T-helper 1 cell (primary cell): ENCODE data around the gene FAP.

Experiments used
- DNase-seq, 5 donors: peaks; one replicate each; pipeline ENCODE4 v3.0.0-alpha.2; 2012 to 2020
- total RNA-seq, 4 donors: gene quantifications; one replicate each; lab custom pipeline; 2026; lab: John Stamatoyannopoulos, UW

Gene FAP
- total RNA-seq: 0 to 0.27 (median 0.08) reads per million in 4 donors

GRCh38 chr2:162243294-162243693, at the start of gene FAP:
Gene FAP, minus strand, starts transcription at chr2:162243445. Its CDS starts 118 bp downstream, at chr2:162243327.
- no peak for DNase-seq

GRCh38 chr2:162291748-162292147, 48.5 kb upstream of the FAP start:
- no peak for DNase-seq

- no peak for DNase-seq
Measured at GRCh38 chr2:162282765-162283425, 39.6 kb upstream of the FAP start.

GRCh38 chr2:162280654-162281053, 37.4 kb upstream of the FAP start:
- no peak for DNase-seq

GRCh38 chr2:162277381-162277780, 34.1 kb upstream of the FAP start:
- DNase-seq: no peak

GRCh38 chr2:162267996-162268395, 24.8 kb upstream of the FAP start:
- no peak for DNase-seq

- no peak for DNase-seq
Measured at GRCh38 chr2:162267496-162267895, 24.3 kb upstream of the FAP start.

GRCh38 chr2:162266460-162266760, 23.2 kb upstream of the FAP start:
- DNase-seq: no peak

- DNase-seq: no peak
Measured at GRCh38 chr2:162265666-162266459, 22.6 kb upstream of the FAP start.

- DNase-seq: peak in 1 of 5 donors; percentile 19
Measured at GRCh38 chr2:162261032-162261945, 18.0 kb upstream of the FAP start.

- DNase-seq: no peak
Measured at GRCh38 chr2:162258686-162259085, 15.4 kb upstream of the FAP start.

- no peak for DNase-seq
Measured at GRCh38 chr2:162258169-162258568, 14.9 kb upstream of the FAP start.

- no peak for DNase-seq
Measured at GRCh38 chr2:162257425-162257824, 14.2 kb upstream of the FAP start.

GRCh38 chr2:162256591-162256991, 13.3 kb upstream of the FAP start:
- DNase-seq: no peak

GRCh38 chr2:162254236-162254871, 11.1 kb upstream of the FAP start:
- DNase-seq: no peak

- no peak for DNase-seq
Measured at GRCh38 chr2:162253435-162253834, 10.2 kb upstream of the FAP start.

- no peak for DNase-seq
Measured at GRCh38 chr2:162252153-162252552, 8.9 kb upstream of the FAP start.

GRCh38 chr2:162245781-162246180, 2.5 kb upstream of the FAP start:
- DNase-seq: no peak

- DNase-seq: no peak
Measured at GRCh38 chr2:162245061-162245460, 1.8 kb upstream of the FAP start.

- DNase-seq: no peak
Measured at GRCh38 chr2:162244541-162245031, 1.3 kb upstream of the FAP start.

- no peak for DNase-seq
Measured at GRCh38 chr2:162243715-162244114, 470 bp upstream of the FAP start.

- no peak for DNase-seq
Measured at GRCh38 chr2:162242586-162243280, 512 bp downstream of the FAP start.
